ENCODE data around the gene E2F4.

Gene E2F4

GRCh38 chr16:67209565-67209964, 17.6 kb downstream of the E2F4 start:
- Histone ChIP-seq H3K27ac (ENCODE audit: low read length) (no peak overlapping the region), H3K9me3 (replicated peaks; ENCODE audit: insufficient read depth, low read length) (no peaks in the 10 kb centered on the region), H4K20me1 (ENCODE audit: insufficient read depth, low read length) (no peaks in the 10 kb centered on the region), H2AFZ (ENCODE audit: low read length) (no peak overlapping the region), H3K4me1 (ENCODE audit: low read length) (no peaks in the 10 kb centered on the region), H3K79me2 (ENCODE audit: low read length) (no peaks in the 10 kb centered on the region), H3K4me3 (ENCODE audit: low read length) (no peak overlapping the region), H3K9me2 (replicated peaks; ENCODE audit: insufficient read depth, low read length) (no peaks in the 10 kb centered on the region), H3K9ac (ENCODE audit: low read length) (no peak overlapping the region), H3K4me2 (ENCODE audit: low read depth, low read length) (no peak overlapping the region), H3K27me3 (replicated peaks; ENCODE audit: insufficient read depth, low read length) (no peaks in the 10 kb centered on the region), H3F3A (ENCODE audit: insufficient read depth, low read length) (no peaks in the 10 kb centered on the region), H3K36me3 (replicated peaks; ENCODE audit: insufficient read depth, low read length) (no peaks in the 10 kb centered on the region)
- no peak for DNase-seq
- TF ChIP-seq EZH2phosphoT487 (IDR thresholded peaks at IDR 0.05; ENCODE audit: low read length), result no peak
- no peak for TF ChIP-seq EZH2 (optimal IDR thresholded peaks at IDR 0.05; ENCODE audit: low read depth, low read length)
- no peak for TF ChIP-seq CTCF (IDR thresholded peaks at IDR 0.05; ENCODE audit: low read length)

- Histone ChIP-seq H3K9ac (ENCODE audit: low read length) (no peak overlapping the region), H3K9me2 (replicated peaks; ENCODE audit: insufficient read depth, low read length) (no peaks in the 10 kb centered on the region), H3K4me3 (ENCODE audit: low read length) (no peak overlapping the region), H3K36me3 (replicated peaks; ENCODE audit: insufficient read depth, low read length) (no peaks in the 10 kb centered on the region), H2AFZ (ENCODE audit: low read length) (no peak overlapping the region), H4K20me1 (ENCODE audit: insufficient read depth, low read length) (no peaks in the 10 kb centered on the region), H3K27ac (ENCODE audit: low read length) (no peak overlapping the region), H3K27me3 (replicated peaks; ENCODE audit: insufficient read depth, low read length) (no peaks in the 10 kb centered on the region), H3F3A (ENCODE audit: insufficient read depth, low read length) (no peaks in the 10 kb centered on the region), H3K9me3 (replicated peaks; ENCODE audit: insufficient read depth, low read length) (no peaks in the 10 kb centered on the region), H3K4me2 (ENCODE audit: low read depth, low read length) (no peak overlapping the region), H3K4me1 (ENCODE audit: low read length) (no peaks in the 10 kb centered on the region), H3K79me2 (ENCODE audit: low read length) (no peaks in the 10 kb centered on the region)
- TF ChIP-seq EZH2 (optimal IDR thresholded peaks at IDR 0.05; ENCODE audit: low read depth, low read length) (no peak), EZH2phosphoT487 (IDR thresholded peaks at IDR 0.05; ENCODE audit: low read length) (no peak), CTCF (IDR thresholded peaks at IDR 0.05; ENCODE audit: low read length) (no peak)
- no peak for DNase-seq
Measured at GRCh38 chr16:67210069-67210937, 18.3 kb downstream of the E2F4 start.

- Histone ChIP-seq H3K9me2 (replicated peaks; ENCODE audit: insufficient read depth, low read length) (no peaks in the 10 kb centered on the region), H3K9me3 (replicated peaks; ENCODE audit: insufficient read depth, low read length) (no peaks in the 10 kb centered on the region), H3K4me1 (ENCODE audit: low read length) (no peaks in the 10 kb centered on the region), H3K36me3 (replicated peaks; ENCODE audit: insufficient read depth, low read length) (no peaks in the 10 kb centered on the region), H2AFZ (ENCODE audit: low read length) (no peak overlapping the region), H3F3A (ENCODE audit: insufficient read depth, low read length) (no peaks in the 10 kb centered on the region), H3K9ac (ENCODE audit: low read length) (no peak overlapping the region), H3K27me3 (replicated peaks; ENCODE audit: insufficient read depth, low read length) (no peaks in the 10 kb centered on the region; the same call in 1 of the 2 replicates), H3K79me2 (ENCODE audit: low read length) (no peaks in the 10 kb centered on the region), H3K27ac (ENCODE audit: low read length) (no peak overlapping the region), H3K4me3 (ENCODE audit: low read length) (no peak overlapping the region), H3K4me2 (ENCODE audit: low read depth, low read length) (no peak overlapping the region), H4K20me1 (ENCODE audit: insufficient read depth, low read length) (no peaks in the 10 kb centered on the region)
- DNase-seq, result no peak
- TF ChIP-seq EZH2phosphoT487 (IDR thresholded peaks at IDR 0.05; ENCODE audit: low read length) (no peak), CTCF (IDR thresholded peaks at IDR 0.05; ENCODE audit: low read length) (no peak), EZH2 (optimal IDR thresholded peaks at IDR 0.05; ENCODE audit: low read depth, low read length) (no peak)
Measured at GRCh38 chr16:67211674-67212073, 19.7 kb downstream of the E2F4 start.

Measured in MM.1S (cell line).